Measurements from ENCODE around the gene PLS3. TPM values are rescaled to one million over a fixed set of nuclear protein-coding genes. Genes with fewer than 3 reads are reported as not detected.

The PLS3 gene
- total and polyA plus RNA-seq, 2 of the 4 experiments (the other 2 are of a cell fraction): 158 to 252 TPM

GRCh38 chrX:115609621-115610020, 48.6 kb downstream of the PLS3 start:
- Histone ChIP-seq H2BK20ac (ENCODE audit: low read depth, low read length) (no peak overlapping the region), H3K27ac (ENCODE audit: insufficient read depth, low read length) (no peak overlapping the region), H3K4me3 (ENCODE audit: insufficient read depth, low read depth, low read length) (no peak overlapping the region), H2AK9ac (replicated peaks; ENCODE audit: low read depth, low read length, poor library complexity) (no peak overlapping the region), H3K4me2 (ENCODE audit: low read depth, low read length) (no peak overlapping the region), H3K4me1 (ENCODE audit: control insufficient read depth, insufficient read depth, low read length) (peaks cover 4% of the 10 kb centered on the region), H3K9ac (ENCODE audit: low read depth, low read length) (no peak overlapping the region), H3K14ac (replicated peaks; ENCODE audit: low read depth, low read length) (no peak overlapping the region), H4K91ac (ENCODE audit: insufficient read depth, low read depth, low read length) (no peak overlapping the region), H3K27me3 (ENCODE audit: control insufficient read depth, insufficient read depth, low read length) (peaks cover 1% of the 10 kb centered on the region), H3K4ac (ENCODE audit: low read depth, low read length) (no peak overlapping the region), H4K20me1 (ENCODE audit: insufficient read depth, low read length) (peaks cover 3% of the 10 kb centered on the region; the same call in 1 of the 2 replicates), H3K9me3 (ENCODE audit: control insufficient read depth, insufficient read depth, low read length) (no peaks in the 10 kb centered on the region), H3K23ac (ENCODE audit: low read depth, low read length) (no peak overlapping the region), H2BK120ac (ENCODE audit: low read depth, low read length) (no peak overlapping the region), H3K79me1 (ENCODE audit: low read depth in 1 of 2, low read length in 2 of 2) (peaks cover 3% of the 10 kb centered on the region in 2 experiments; a peak in 1 of 4 replicates), H4K5ac (ENCODE audit: low read depth, low read length) (no peak overlapping the region), H2AFZ (replicated peaks; ENCODE audit: low read length, poor library complexity) (no peak overlapping the region), H3K9me1 (ENCODE audit: insufficient read depth, low read length) (no peaks in the 10 kb centered on the region), H2AK5ac (ENCODE audit: low read depth, low read length) (no peak overlapping the region), H2BK15ac (ENCODE audit: low read depth, low read length) (no peak overlapping the region), H3K18ac (ENCODE audit: low read depth, low read length) (no peak overlapping the region), H2BK5ac (ENCODE audit: low read depth, low read length, poor library complexity, severe bottlenecking) (no peak overlapping the region), H4K8ac (ENCODE audit: low read depth in 2 of 2, low read length in 2 of 2) (no peak overlapping the region), H3K36me3 (ENCODE audit: control insufficient read depth, insufficient read depth, low read length) (no peaks in the 10 kb centered on the region), H3K56ac (ENCODE audit: extremely low read depth, insufficient read depth, low read length) (no peak overlapping the region)
- TF ChIP-seq BHLHE40 (IDR thresholded peaks at IDR 0.05; ENCODE audit: low read depth, low read length): no peak
- no peak for TF ChIP-seq MAZ (IDR thresholded peaks at IDR 0.05; ENCODE audit: borderline replicate concordance, low read depth, low read length)
- no peak for TF ChIP-seq CEBPB (IDR thresholded peaks at IDR 0.05; ENCODE audit: low read depth, low read length)
- TF ChIP-seq CTCF (conservative IDR thresholded peaks at IDR 0.05; ENCODE audit: low read depth, low read length): no peak
- TF ChIP-seq SMC3 (IDR thresholded peaks at IDR 0.05; ENCODE audit: low read depth, low read length): no peak
- TF ChIP-seq POLR2A (IDR thresholded peaks at IDR 0.05; ENCODE audit: low read depth, low read length): no peak
- TF ChIP-seq RAD21 (IDR thresholded peaks at IDR 0.05; ENCODE audit: low read length): no peak
- no peak for TF ChIP-seq MXI1 (IDR thresholded peaks at IDR 0.05; ENCODE audit: borderline replicate concordance, low read depth, low read length)
- no peak for TF ChIP-seq USF2 (IDR thresholded peaks at IDR 0.05; ENCODE audit: low read depth, low read length)
- no peak for DNase-seq
- no CpG with 5 or more reads among the region's 1 CpG for WGBS, 2 experiments (ENCODE audit: extremely low coverage in 2 of 2, insufficient read length in 1 of 2)
- dilution Hi-C loops (cut with HindIII; ENCODE audit: low sequenced_read_pairs, unreplicated experiment) (no loop called here), intact Hi-C loops (cut with micrococcal nuclease) (no loop called here), in situ Hi-C loops (cut with MboI; ENCODE audit: low sequenced_read_pairs) (no loop called here)
- ATAC-seq (ENCODE audit: low read depth): no peak
- ChIA-PET CTCF (no interaction called here), POLR2A (ENCODE audit: unreplicated experiment) (no interaction called here)
- no TSS peak for BruUV-seq (replicated peaks)

All from IMR-90 (cell line).